Liver (tissue), 3 donors: ENCODE results near the gene RBPJ.

Source experiments
- CTCF ChIP-seq: fragments of 150-350 bp; IDR thresholded peaks from 2 replicates; pipeline ENCODE4 v1.5.1; 2017; ENCODE audit warnings: improper control_type of control experiment, low read depth, low read length; ENCODE audit not compliant: missing input control
- EGR1 ChIP-seq, 2 donors: IDR thresholded peaks; 2 replicates each; pipeline ENCODE4 v1.6.1; 2016 to 2018; ENCODE audit warnings: antibody characterized with exemption in 2 of 2, low read depth in 2 of 2
- GABPA ChIP-seq, 2 donors: IDR thresholded peaks in 1 of 2; conservative IDR thresholded peaks in 1 of 2; 2 replicates each; pipeline ENCODE4 v1.6.1; 2016; ENCODE audit warnings: antibody characterized with exemption in 2 of 2, mild to moderate bottlenecking in 1 of 2, moderate library complexity in 1 of 2
- RXRA ChIP-seq, 2 donors: IDR thresholded peaks; 2 replicates each; pipeline ENCODE4 v1.6.1; 2017 to 2018; ENCODE audit warnings: antibody characterized with exemption in 2 of 2, mild to moderate bottlenecking in 1 of 2
- donor health status: healthy.
- donor health status: healthy.

DNA sequence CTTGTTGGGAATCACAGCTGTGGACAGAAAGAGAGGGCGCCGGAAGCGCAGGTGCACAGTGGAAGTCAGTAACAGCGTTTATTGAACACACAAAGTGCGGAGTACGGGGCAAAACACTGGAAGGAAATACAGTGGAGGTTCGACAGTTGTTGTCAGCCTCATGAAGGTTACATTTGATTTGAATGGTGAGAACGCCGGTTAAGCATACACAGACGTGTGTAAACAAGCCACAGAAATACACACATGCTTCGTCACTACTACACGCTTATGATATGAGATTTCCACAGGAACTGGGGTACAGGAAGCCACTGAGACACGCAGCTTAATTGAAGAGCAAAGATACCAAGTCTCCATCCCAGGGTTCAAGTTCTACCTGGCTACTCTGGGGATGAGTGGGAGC lies 157.5 kb downstream of the RBPJ start:
- TF ChIP-seq EGR1 (IDR thresholded peaks at IDR 0.05; ENCODE audit: low read depth in 2 of 2) (no peak), RXRA (IDR thresholded peaks at IDR 0.05) (no peak), CTCF (no peak), GABPA (IDR thresholded peaks at IDR 0.05 in 1 of 2, conservative IDR thresholded peaks at IDR 0.05 in 1 of 2) (no peak)
